Loucy (cell line): ENCODE data around the gene THAP4.

ENCODE experiments used
- CTCF ChIP-seq: fragments of 200-600 bp; sonication (generic); conservative IDR thresholded peaks from 2 replicates; pipeline ENCODE4 v1.5.1; 2014; ENCODE audit warnings: mild to moderate bottlenecking, antibody characterized with exemption, low read length
- EZH2phosphoT487 ChIP-seq: fragments of 200-600 bp; IDR thresholded peaks from 2 replicates; pipeline ENCODE4 v1.6.1; 2018; ENCODE audit warnings: antibody characterized with exemption, mild to moderate bottlenecking, moderate library complexity, borderline replicate concordance

GRCh38 chr2:241680044-241680443 is 43.1 kb upstream of the THAP4 start:
- TF ChIP-seq CTCF (no peak), EZH2phosphoT487 (no peak)
